ENCODE measurements around the gene DECR2. TPM values are rescaled to one million over a fixed set of nuclear protein-coding genes. Genes with fewer than 3 reads are reported as not detected.
A peak's percentile ranks its signal among the peaks of the same experiment; 100 is the strongest.

Gene DECR2
- total RNA-seq, 2 experiments from 2014 or later, result 8.0 to 14.4 TPM

- peaks cover 3% of the 10 kb centered on the region; the same call in 1 of the 2 replicates for H3K36me3 ChIP-seq (ENCODE audit: insufficient read depth, low read length)
- CTCF ChIA-PET (ENCODE audit: unreplicated experiment), result no interaction called here
- POLR2A ChIA-PET, result no interaction called here
- DNase-seq (ENCODE audit: low spot score), result no peak
- H3K9me2 ChIP-seq (ENCODE audit: insufficient read depth, low read length), result no peaks in the 10 kb centered on the region
- TF ChIP-seq, protein P1, sequence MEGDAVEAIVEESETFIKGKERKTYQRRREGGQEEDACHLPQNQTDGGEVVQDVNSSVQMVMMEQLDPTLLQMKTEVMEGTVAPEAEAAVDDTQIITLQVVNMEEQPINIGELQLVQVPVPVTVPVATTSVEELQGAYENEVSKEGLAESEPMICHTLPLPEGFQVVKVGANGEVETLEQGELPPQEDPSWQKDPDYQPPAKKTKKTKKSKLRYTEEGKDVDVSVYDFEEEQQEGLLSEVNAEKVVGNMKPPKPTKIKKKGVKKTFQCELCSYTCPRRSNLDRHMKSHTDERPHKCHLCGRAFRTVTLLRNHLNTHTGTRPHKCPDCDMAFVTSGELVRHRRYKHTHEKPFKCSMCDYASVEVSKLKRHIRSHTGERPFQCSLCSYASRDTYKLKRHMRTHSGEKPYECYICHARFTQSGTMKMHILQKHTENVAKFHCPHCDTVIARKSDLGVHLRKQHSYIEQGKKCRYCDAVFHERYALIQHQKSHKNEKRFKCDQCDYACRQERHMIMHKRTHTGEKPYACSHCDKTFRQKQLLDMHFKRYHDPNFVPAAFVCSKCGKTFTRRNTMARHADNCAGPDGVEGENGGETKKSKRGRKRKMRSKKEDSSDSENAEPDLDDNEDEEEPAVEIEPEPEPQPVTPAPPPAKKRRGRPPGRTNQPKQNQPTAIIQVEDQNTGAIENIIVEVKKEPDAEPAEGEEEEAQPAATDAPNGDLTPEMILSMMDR (conservative IDR thresholded peaks at IDR 0.05; ENCODE audit: low read length), result no peak
- TF ChIP-seq EZH2phosphoT487 (IDR thresholded peaks at IDR 0.05; ENCODE audit: borderline replicate concordance, low read depth, low read length), result no peak
- BruUV-seq (replicated peaks), result no TSS peak
- peaks cover 14% of the 10 kb centered on the region; the same call in 1 of the 2 replicates for H3K79me2 ChIP-seq (ENCODE audit: insufficient read depth, low read depth, low read length)
- H3K4me1 ChIP-seq (ENCODE audit: insufficient read depth, low read length, poor library complexity, severe bottlenecking), result peaks cover 22% of the 10 kb centered on the region
- H2AFZ ChIP-seq (ENCODE audit: low read length), result no peak overlapping the region
- H3K4me3 ChIP-seq (ENCODE audit: low read depth, low read length, poor library complexity, severe bottlenecking), result peak overlapping the region; percentile 90
- H3K27ac ChIP-seq (ENCODE audit: low read depth, low read length, poor library complexity, severe bottlenecking), result no peak overlapping the region
- intact Hi-C loops (cut with micrococcal nuclease; ENCODE audit: unreplicated experiment), result no loop called here
- H4K20me1 ChIP-seq (ENCODE audit: insufficient read depth, low read length), result peaks cover 12% of the 10 kb centered on the region
- no peaks in the 10 kb centered on the region for H3K9me3 ChIP-seq (ENCODE audit: low read length)
- H3K4me2 ChIP-seq (ENCODE audit: low read length), result peak overlapping the region; percentile 97; the same call in 1 of the 2 replicates
Measured at GRCh38 chr16:425740-426114, 24.0 kb downstream of the DECR2 start.

- H3K9me2 ChIP-seq (ENCODE audit: insufficient read depth, low read length), result no peaks in the 10 kb centered on the region
- CTCF ChIA-PET (ENCODE audit: unreplicated experiment), result no interaction called here
- H3K36me3 ChIP-seq (ENCODE audit: insufficient read depth, low read length), result peaks cover 3% of the 10 kb centered on the region; the same call in 1 of the 2 replicates
- no peak for TF ChIP-seq EZH2phosphoT487 (IDR thresholded peaks at IDR 0.05; ENCODE audit: borderline replicate concordance, low read depth, low read length)
- TF ChIP-seq, protein P1 (conservative IDR thresholded peaks at IDR 0.05; ENCODE audit: low read length), result no peak
- no TSS peak for BruUV-seq (replicated peaks)
- H3K4me3 ChIP-seq (ENCODE audit: low read depth, low read length, poor library complexity, severe bottlenecking), result peak overlapping the region; percentile 90
- peaks cover 14% of the 10 kb centered on the region; the same call in 1 of the 2 replicates for H3K79me2 ChIP-seq (ENCODE audit: insufficient read depth, low read depth, low read length)
- peak; percentile 19 for DNase-seq (ENCODE audit: low spot score)
- H3K4me1 ChIP-seq (ENCODE audit: insufficient read depth, low read length, poor library complexity, severe bottlenecking), result peaks cover 22% of the 10 kb centered on the region
- H3K27ac ChIP-seq (ENCODE audit: low read depth, low read length, poor library complexity, severe bottlenecking), result no peak overlapping the region
- intact Hi-C loops (cut with micrococcal nuclease; ENCODE audit: unreplicated experiment), result no loop called here
- peaks cover 12% of the 10 kb centered on the region for H4K20me1 ChIP-seq (ENCODE audit: insufficient read depth, low read length)
- H3K9me3 ChIP-seq (ENCODE audit: low read length), result no peaks in the 10 kb centered on the region
- POLR2A ChIA-PET, result no interaction called here
- H3K4me2 ChIP-seq (ENCODE audit: low read length), result peak overlapping the region; percentile 87
- H2AFZ ChIP-seq (ENCODE audit: low read length), result no peak overlapping the region
Measured at GRCh38 chr16:426115-426905, 24.6 kb downstream of the DECR2 start.

GRCh38 chr16:426906-427249 lies 25.2 kb downstream of the DECR2 start:
- H3K27ac ChIP-seq (ENCODE audit: low read depth, low read length, poor library complexity, severe bottlenecking), result no peak overlapping the region
- BruUV-seq (replicated peaks), result no TSS peak
- H3K9me3 ChIP-seq (ENCODE audit: low read length), result no peaks in the 10 kb centered on the region
- no peak for TF ChIP-seq EZH2phosphoT487 (IDR thresholded peaks at IDR 0.05; ENCODE audit: borderline replicate concordance, low read depth, low read length)
- TF ChIP-seq, protein P1 (conservative IDR thresholded peaks at IDR 0.05; ENCODE audit: low read length), result no peak
- POLR2A ChIA-PET, result no interaction called here
- H3K4me1 ChIP-seq (ENCODE audit: insufficient read depth, low read length, poor library complexity, severe bottlenecking), result peaks cover 22% of the 10 kb centered on the region
- peak overlapping the region; percentile 90 for H3K4me3 ChIP-seq (ENCODE audit: low read depth, low read length, poor library complexity, severe bottlenecking)
- H4K20me1 ChIP-seq (ENCODE audit: insufficient read depth, low read length), result peaks cover 12% of the 10 kb centered on the region
- H3K9me2 ChIP-seq (ENCODE audit: insufficient read depth, low read length), result no peaks in the 10 kb centered on the region
- intact Hi-C loops (cut with micrococcal nuclease; ENCODE audit: unreplicated experiment), result no loop called here
- CTCF ChIA-PET (ENCODE audit: unreplicated experiment), result no interaction called here
- H3K79me2 ChIP-seq (ENCODE audit: insufficient read depth, low read depth, low read length), result peaks cover 14% of the 10 kb centered on the region; the same call in 1 of the 2 replicates
- peak overlapping the region; percentile 87 for H3K4me2 ChIP-seq (ENCODE audit: low read length)
- DNase-seq (ENCODE audit: low spot score), result peak; percentile 17
- H2AFZ ChIP-seq (ENCODE audit: low read length), result no peak overlapping the region
- peaks cover 3% of the 10 kb centered on the region; the same call in 1 of the 2 replicates for H3K36me3 ChIP-seq (ENCODE audit: insufficient read depth, low read length)

Measured in OCI-LY7 (cell line).